SH-SY5Y (cell line): ENCODE measurements around the gene PGS1.

Source experiments
- GATA2 ChIP-seq: IDR thresholded peaks from 2 replicates; pipeline ENCODE4 v1.6.1; 2011; ENCODE audit warnings: mild to moderate bottlenecking, low read depth, low read length
- GATA3 ChIP-seq: IDR thresholded peaks from 2 replicates; pipeline ENCODE4 v1.6.1; 2011; ENCODE audit warnings: low read depth, mild to moderate bottlenecking, low read length, moderate library complexity

DNA sequence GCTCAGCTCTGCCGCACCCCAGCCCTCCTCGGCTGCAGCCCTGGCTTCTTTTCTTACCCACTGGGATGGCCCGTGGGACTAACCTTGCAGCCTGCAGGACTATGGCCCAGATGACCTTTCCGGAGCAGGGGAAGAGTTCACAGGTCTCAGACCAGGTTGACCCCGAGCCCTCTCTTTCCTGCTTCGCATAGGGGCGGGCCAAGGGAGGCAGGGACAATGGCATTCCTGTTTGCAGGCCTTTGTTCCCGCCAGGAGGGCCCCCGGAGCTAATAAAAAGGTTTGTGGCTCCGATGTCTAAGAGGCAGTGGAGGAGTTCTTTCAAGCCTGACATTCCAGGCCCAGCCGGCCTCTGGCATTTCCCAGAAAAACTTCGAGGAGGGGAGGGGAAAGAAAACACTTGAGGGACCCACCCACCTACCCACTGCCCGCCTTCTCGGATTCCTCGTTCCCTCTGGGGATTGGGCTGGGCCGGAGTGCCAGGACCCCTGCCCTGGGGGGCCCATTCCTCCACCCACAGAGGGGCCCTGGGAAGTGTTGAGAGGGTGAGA, 12.8 kb upstream of the PGS1 start:
- TF ChIP-seq GATA2 (no peak), GATA3 (no peak)
